Measurements from ENCODE around the gene GOLGA6L1. TPM values are rescaled to one million over a fixed set of nuclear protein-coding genes. Genes with fewer than 3 reads are reported as not detected.

GOLGA6L1 gene
- total and polyA plus RNA-seq, 2 of the 8 experiments (the other 6 are each of a cell fraction or from before 2014, with no cell fraction given) = not detected

- TF ChIP-seq CBX8 (IDR thresholded peaks at IDR 0.05; ENCODE audit: borderline replicate concordance, low read depth, low read length) (no peak), NANOG (IDR thresholded peaks at IDR 0.05; ENCODE audit: insufficient read depth, low read depth, low read length, poor library complexity, severe bottlenecking) (no peak), SP2 (IDR thresholded peaks at IDR 0.05; ENCODE audit: low read length) (no peak), CTCF (IDR thresholded peaks at IDR 0.05; ENCODE audit: control extremely low read depth in 1 of 3, insufficient read depth in 1 of 3, low read depth in 1 of 3, low read length in 3 of 3) (no peak), TAF7 (optimal IDR thresholded peaks at IDR 0.05; ENCODE audit: borderline replicate concordance, low read depth, low read length) (no peak), RNF2 (IDR thresholded peaks at IDR 0.05; ENCODE audit: borderline replicate concordance, low read depth, low read length, missing control alignments, poor library complexity, severe bottlenecking) (no peak), KDM1A (IDR thresholded peaks at IDR 0.05; ENCODE audit: borderline replicate concordance, low read length) (no peak), CTBP2 (IDR thresholded peaks at IDR 0.05; ENCODE audit: borderline replicate concordance, insufficient read depth, insufficient read length, low read length) (no peak), KDM4A (IDR thresholded peaks at IDR 0.05; ENCODE audit: low read depth, low read length, severe bottlenecking) (no peak)
Observed at GRCh38 chr15:23118208-23118607, 18.4 kb downstream of the GOLGA6L1 start (continued).

Measured in H1 (cell line).